GM19372 (cell line): ENCODE results near the gene EXT2.

Experiments used
- ATAC-seq: cut with Tn5 transposase; IDR thresholded peaks from one replicate; pipeline ENCODE4 v1.9.1; 2021; ENCODE audit warnings: mild to moderate bottlenecking, low read depth, moderate library complexity; ENCODE audit not compliant: unreplicated experiment

Gene EXT2

GRCh38 chr11:44192462-44193100 lies 97.1 kb downstream of the EXT2 start:
- ATAC-seq = no peak

DNA sequence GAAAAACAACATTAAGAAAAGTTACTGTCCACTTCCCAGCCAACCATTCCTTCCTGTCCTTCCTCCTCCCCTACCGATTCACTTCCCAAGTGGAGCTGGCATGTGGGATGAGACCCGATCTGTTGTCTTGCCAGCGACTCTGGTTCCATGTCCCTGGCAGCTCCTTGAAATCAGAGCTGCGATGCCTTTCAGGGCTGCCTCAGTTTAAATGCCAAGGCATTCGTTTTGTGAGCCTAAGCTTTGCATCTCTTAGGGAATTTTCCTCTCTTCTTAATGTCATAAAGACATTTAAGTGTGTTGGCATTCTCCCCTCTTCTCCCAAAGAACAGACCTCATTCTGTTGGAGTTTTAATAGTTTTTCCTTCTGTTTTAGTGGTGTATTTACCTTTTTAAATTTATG lies 98.4 kb downstream of the EXT2 start:
- no peak for ATAC-seq

GRCh38 chr11:44198146-44198724 lies 102.8 kb downstream of the EXT2 start:
- ATAC-seq = no peak

- no peak for ATAC-seq
Measured at GRCh38 chr11:44199298-44199697, 103.8 kb downstream of the EXT2 start.

- no peak for ATAC-seq
Measured at GRCh38 chr11:44199816-44200215, 104.3 kb downstream of the EXT2 start.

GRCh38 chr11:44203270-44204043 lies 108.0 kb downstream of the EXT2 start:
- ATAC-seq = no peak

DNA sequence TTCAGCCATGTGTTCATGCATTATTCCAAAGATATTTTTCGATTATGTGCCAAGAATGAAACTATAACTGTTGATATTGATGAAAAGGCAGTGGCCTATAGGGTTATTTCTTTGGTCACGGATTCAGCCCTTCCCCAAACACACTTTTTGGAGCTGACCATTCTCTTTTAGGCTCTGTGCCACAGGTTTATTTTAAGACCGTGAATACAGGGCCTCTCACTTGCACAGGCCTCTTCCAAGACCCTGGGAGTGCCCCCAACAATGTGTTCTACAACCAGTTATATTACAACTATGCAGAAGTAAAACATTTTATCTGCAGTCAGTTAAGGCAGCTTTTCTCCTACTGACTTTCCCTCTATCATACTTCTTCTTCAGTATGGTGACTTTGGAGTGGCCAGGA lies 109.9 kb downstream of the EXT2 start:
- no peak for ATAC-seq

DNA sequence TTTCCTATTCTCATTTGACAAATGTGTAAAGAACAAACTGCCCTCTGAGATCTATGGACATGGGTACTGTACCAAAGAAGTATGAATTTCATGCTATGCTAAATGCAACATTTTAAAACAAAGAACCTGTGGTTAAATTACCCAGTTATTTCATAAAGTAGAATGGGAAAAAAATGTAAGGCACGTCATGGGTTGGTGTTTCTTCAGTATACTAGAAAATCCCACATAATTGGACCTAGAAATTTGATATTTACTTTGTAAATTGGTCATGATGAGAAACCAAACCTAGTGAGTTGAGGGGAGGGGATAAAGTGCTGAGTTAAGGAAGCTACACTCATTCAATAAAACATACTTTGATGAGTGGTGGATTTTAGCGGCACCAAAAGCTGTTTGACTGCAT lies 110.4 kb downstream of the EXT2 start:
- no peak for ATAC-seq

DNA sequence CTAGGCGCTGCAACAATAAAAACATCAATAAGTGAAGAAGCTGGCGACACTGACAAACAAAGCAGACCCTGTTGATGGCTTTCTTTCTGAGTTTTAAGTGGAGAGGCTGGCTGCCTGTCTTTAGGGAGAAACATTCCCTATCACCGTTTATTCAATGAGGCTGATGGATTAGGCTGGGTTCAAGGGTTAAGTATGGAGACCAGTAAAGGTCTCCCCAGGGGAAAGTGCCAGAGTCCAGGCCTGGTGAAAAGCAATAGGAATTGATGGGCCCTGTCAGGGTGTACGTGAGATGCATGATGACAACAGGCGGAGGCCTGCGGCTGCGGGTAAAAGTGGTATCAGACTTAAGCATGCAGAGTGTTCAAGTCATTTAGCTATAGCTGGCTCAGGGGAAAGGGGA lies 111.8 kb downstream of the EXT2 start:
- ATAC-seq = no peak

DNA sequence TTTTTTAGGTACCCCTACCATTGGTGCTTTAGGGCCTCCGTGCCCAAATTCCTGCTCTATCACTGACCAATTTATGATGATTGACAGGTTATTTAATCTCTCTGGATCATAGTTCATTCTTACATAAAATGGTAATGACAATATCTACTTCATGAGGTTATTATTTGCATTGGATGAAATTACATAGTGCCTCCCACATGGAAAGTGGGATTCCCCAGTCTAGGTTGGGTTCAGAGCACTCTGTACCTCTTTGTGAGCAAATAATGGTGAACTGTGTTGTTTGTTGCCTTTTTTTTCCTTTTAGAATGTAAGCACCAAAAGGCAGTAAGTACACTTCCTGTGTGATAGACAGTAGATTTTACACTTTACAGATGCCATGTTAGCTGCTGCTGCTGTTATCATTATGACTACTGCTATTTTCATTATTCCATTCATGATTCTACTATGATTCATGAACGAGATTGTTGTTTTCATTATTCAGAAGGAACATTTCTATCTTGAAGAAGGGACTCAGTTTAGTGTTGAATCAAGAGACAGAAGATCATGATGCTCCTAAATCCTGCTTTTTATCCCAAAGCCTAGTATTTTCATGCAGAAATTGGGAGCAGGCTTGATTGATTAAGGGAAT lies 113.6 kb downstream of the EXT2 start:
- no peak for ATAC-seq

DNA sequence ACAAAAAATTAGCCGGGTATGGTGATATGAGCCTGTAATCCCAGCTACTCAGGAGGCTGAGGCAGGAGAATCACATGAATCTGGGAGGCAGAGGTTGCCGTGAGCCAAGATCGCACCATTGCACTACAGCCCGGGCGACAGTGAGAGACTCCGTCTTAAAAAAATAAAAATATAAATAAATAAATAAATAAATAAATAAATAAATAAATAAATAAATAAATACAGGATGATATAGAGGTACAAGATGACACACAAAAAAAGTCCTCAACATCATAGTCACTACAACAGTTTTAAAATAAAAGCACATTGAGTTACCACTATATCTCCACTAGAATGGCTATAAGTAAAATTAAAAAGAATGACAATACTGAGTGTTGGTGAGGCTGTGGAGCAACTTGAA lies 116.7 kb downstream of the EXT2 start:
- ATAC-seq = no peak

- ATAC-seq = no peak
Measured at GRCh38 chr11:44213148-44213547, 117.7 kb downstream of the EXT2 start.

DNA sequence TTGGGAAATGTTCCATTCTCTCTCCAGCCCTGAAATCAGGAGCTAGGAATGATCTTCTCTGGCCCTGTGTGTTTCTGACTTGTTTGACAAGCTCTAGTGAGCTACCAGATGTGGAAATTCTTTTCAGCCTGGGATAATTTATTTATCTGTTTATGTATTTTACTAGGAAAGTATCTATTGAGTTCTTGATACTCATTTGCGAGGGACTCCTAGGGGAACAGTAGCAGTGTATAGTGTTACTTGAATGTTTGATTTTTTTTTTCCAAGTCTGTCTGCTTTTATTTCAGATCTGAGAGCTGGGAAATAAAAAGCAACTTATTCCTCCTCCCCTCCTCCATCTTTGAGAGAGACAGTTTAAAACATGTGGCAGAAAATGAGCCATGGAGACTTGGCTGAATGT lies 122.0 kb downstream of the EXT2 start:
- no peak for ATAC-seq

GRCh38 chr11:44219830-44220796 lies 124.6 kb downstream of the EXT2 start:
- no peak for ATAC-seq

DNA sequence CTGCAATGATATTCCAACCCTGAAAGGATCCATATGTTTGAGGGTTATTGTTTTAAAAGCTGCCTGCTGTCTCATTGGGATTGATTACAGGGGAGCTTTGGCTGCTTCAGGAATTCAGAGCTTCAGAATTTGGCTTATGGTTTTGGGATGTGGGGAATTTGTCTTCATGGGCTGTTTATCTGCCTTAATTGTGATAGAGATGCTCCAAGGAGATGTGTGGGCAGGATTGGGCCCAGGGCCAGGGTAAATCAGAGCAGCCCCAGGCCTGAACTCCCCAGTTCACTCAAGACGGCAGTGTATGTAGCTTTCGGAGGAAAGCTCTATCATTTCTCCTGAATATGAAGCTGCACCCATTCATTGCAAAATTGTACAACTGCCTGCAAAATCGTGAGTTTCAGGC lies 126.0 kb downstream of the EXT2 start:
- ATAC-seq = no peak

GRCh38 chr11:44221992-44222391 lies 126.5 kb downstream of the EXT2 start:
- ATAC-seq = no peak

DNA sequence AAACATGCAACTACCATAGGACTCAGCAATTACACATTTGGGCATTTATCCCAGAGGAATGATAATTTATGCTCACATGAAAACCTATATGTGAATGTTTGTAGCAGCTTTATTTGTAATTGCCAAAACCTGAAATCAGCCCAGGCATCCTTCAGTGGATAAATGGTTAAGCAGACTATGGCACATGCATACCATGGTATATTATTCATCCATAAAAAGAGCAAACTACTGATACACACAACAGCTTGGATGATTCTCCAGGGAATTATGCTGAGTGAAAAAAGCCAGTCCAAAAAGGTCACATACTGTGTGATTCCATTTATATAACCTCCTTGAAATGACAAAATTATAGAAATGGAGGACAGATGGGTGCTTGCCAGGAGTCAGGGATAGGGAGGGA lies 127.8 kb downstream of the EXT2 start:
- ATAC-seq = no peak

DNA sequence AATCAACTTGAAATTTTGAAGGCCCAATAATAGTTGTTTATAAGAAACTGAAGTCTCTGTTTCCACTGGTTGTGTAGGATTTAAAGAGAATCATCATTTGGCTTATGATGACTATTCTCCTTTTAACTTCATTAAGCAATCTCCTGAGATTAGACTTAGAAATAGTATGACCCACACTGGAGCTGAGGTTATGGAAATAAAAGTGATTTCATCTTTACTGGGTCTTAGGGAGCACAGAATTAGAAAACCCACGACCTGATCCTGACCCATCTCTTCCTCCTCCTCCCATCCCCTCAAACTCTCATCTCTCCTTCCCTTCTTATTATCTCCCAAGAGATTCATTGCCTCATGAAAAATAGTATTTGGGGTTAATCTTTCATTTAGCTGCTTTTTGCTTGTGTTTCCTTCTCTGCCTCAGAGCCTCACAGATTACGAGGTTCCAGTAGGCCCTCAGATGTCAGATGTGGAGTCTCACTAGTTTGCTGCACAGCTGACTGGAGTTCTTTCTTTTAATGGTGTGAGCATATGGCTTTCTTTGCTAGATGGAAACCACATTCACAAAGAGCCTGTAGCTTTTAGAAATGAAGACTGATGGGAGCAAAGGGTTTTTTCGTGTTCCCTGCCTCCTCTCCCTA lies 129.5 kb downstream of the EXT2 start:
- ATAC-seq = no peak

- ATAC-seq = no peak
Measured at GRCh38 chr11:44226490-44226889, 131.0 kb downstream of the EXT2 start.

DNA sequence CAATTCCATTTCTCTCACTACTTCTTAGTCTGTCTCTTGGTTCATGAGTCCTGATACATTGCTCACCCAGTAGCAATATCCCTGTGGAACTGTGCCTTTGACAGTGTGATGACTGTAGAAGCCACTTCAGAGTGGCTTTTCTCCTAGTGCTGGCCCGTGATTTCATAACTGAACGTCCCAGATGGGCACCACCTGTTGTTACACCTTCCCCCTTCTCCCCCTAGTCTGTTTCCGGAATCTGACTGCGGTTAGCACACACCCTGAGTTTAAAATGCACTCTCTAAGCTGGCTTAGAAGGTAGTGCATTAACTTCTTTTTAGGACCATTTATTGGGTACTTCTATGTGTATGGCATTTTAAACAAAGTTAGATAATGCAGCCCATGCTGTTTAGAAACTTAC lies 131.5 kb downstream of the EXT2 start:
- ATAC-seq = no peak
